ENCODE data around the gene ANP32D.
"Not testable (repeated sequence)": the region's sequence is repeated elsewhere in the genome, so short reads cannot be mapped to it uniquely, and the experiment has no call there.

The ANP32D gene

GRCh38 chr12:48469027-48469426, 3.3 kb upstream of the ANP32D start:
- H3K4me1 ChIP-seq (ENCODE audit: control extremely low read depth in 1 of 4, control insufficient read depth in 4 of 4, insufficient read depth in 4 of 4, low read length in 3 of 4); H3K36me3 ChIP-seq (ENCODE audit: control insufficient read depth in 4 of 4, insufficient read depth in 4 of 4, low read length in 3 of 4); H3K4me3 ChIP-seq (ENCODE audit: control insufficient read depth in 1 of 7, extremely low read depth in 1 of 7, insufficient read depth in 4 of 7, low read depth in 2 of 7, low read length in 6 of 7); CTCF ChIA-PET; POLR2A ChIA-PET; DNase-seq; H3K27ac ChIP-seq (ENCODE audit: insufficient read depth in 1 of 2, low read depth in 1 of 2, low read length in 2 of 2, poor library complexity in 1 of 2, severe bottlenecking in 2 of 2); H3K27me3 ChIP-seq (replicated peaks in 2 of 5; ENCODE audit: control insufficient read depth in 4 of 5, insufficient read depth in 5 of 5, low read length in 4 of 5): not testable (repeated sequence)
- peaks cover 0 to 26% (median 4%) of the 10 kb centered on the region in 5 experiments for H3K9me3 ChIP-seq (ENCODE audit: control extremely low read depth in 1 of 5, control insufficient read depth in 4 of 5, insufficient read depth in 2 of 5, low read depth in 1 of 5, low read length in 4 of 5)
- WGBS (ENCODE audit: insufficient coverage) = 85% methylated on average over 8 of the region's 9 CpGs

DNA sequence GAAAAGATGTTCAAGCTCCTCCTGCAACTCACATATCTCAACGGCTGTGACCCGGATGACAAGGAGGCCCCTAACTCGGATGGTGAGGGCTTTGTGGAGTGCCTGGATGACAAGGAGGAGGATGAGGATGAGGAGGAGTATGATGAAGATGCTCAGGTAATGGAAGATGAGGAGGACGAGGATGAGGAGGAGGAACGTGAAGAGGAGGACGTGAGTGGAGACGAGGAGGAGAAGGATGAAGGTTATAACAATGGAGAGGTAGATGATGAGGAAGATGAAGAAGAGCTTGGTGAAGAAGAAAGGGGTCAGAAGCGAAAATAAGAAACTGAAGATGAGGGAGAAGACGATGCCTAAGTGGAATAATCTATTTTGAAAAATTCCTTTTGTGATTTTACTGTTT, 702 bp downstream of the ANP32D start:
- H3K36me3 ChIP-seq (ENCODE audit: control insufficient read depth in 4 of 4, insufficient read depth in 4 of 4, low read length in 3 of 4) = no peaks in the 10 kb centered on the region
- H3K9me3 ChIP-seq (ENCODE audit: control extremely low read depth in 1 of 5, control insufficient read depth in 4 of 5, insufficient read depth in 2 of 5, low read depth in 1 of 5, low read length in 4 of 5) = peaks cover 0 to 23% (median 4%) of the 10 kb centered on the region in 5 experiments
- no peak for DNase-seq
- H3K4me1 ChIP-seq (ENCODE audit: control extremely low read depth in 1 of 4, control insufficient read depth in 4 of 4, insufficient read depth in 4 of 4, low read length in 3 of 4) = no peaks in the 10 kb centered on the region
- no peak overlapping the region for H3K4me3 ChIP-seq (ENCODE audit: control insufficient read depth in 1 of 7, extremely low read depth in 1 of 7, insufficient read depth in 4 of 7, low read depth in 2 of 7, low read length in 6 of 7)
- ChIA-PET POLR2A (no interaction called here), CTCF (no interaction called here)
- WGBS (ENCODE audit: insufficient coverage) = 88% methylated on average over 8 of the region's 9 CpGs
- H3K27me3 ChIP-seq (replicated peaks in 2 of 5; ENCODE audit: control insufficient read depth in 4 of 5, insufficient read depth in 5 of 5, low read length in 4 of 5) = no peaks in the 10 kb centered on the region
- H3K27ac ChIP-seq (ENCODE audit: insufficient read depth in 1 of 2, low read depth in 1 of 2, low read length in 2 of 2, poor library complexity in 1 of 2, severe bottlenecking in 2 of 2) = no peak overlapping the region

DNA sequence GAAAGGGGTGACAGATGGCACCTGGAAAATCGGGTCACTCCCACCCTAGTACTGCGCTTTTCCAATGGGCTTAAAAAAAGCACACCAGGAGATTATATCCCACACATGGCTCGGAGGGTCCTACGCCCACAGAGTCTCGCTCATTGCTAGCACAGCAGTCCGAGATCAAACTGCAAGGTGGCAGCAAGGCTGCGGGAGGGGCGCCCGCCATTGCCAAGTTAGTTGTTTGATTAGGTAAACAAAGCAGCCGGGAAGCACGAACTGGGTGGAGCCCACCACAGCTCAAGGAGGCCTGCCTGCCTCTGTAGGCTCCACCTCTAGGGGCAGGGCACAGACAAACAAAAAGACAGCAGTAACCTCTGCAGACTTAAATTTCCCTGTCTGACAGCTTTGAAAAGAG, 2.1 kb downstream of the ANP32D start:
- POLR2A ChIA-PET; H3K27me3 ChIP-seq (replicated peaks in 2 of 5; ENCODE audit: control insufficient read depth in 4 of 5, insufficient read depth in 5 of 5, low read length in 4 of 5); H3K36me3 ChIP-seq (ENCODE audit: control insufficient read depth in 4 of 4, insufficient read depth in 4 of 4, low read length in 3 of 4); H3K4me1 ChIP-seq (ENCODE audit: control extremely low read depth in 1 of 4, control insufficient read depth in 4 of 4, insufficient read depth in 4 of 4, low read length in 3 of 4); H3K4me3 ChIP-seq (ENCODE audit: control insufficient read depth in 1 of 7, extremely low read depth in 1 of 7, insufficient read depth in 4 of 7, low read depth in 2 of 7, low read length in 6 of 7); H3K27ac ChIP-seq (ENCODE audit: insufficient read depth in 1 of 2, low read depth in 1 of 2, low read length in 2 of 2, poor library complexity in 1 of 2, severe bottlenecking in 2 of 2); DNase-seq; CTCF ChIA-PET: not testable (repeated sequence)
- peaks cover 0 to 11% (median 0%) of the 10 kb centered on the region in 5 experiments for H3K9me3 ChIP-seq (ENCODE audit: control extremely low read depth in 1 of 5, control insufficient read depth in 4 of 5, insufficient read depth in 2 of 5, low read depth in 1 of 5, low read length in 4 of 5)
- no CpG with 5 or more reads among the region's 11 CpGs for WGBS (ENCODE audit: insufficient coverage)

- no peaks in the 10 kb centered on the region for H3K4me1 ChIP-seq (ENCODE audit: control extremely low read depth in 1 of 4, control insufficient read depth in 4 of 4, insufficient read depth in 4 of 4, low read length in 3 of 4)
- H3K4me3 ChIP-seq (ENCODE audit: control insufficient read depth in 1 of 7, extremely low read depth in 1 of 7, insufficient read depth in 4 of 7, low read depth in 2 of 7, low read length in 6 of 7) = no peak within 1 kb of the TSS
- DNase-seq = no peak
- H3K27ac ChIP-seq (ENCODE audit: insufficient read depth in 1 of 2, low read depth in 1 of 2, low read length in 2 of 2, poor library complexity in 1 of 2, severe bottlenecking in 2 of 2) = no peak within 1 kb of the TSS
- no peaks in the 10 kb centered on the region for H3K36me3 ChIP-seq (ENCODE audit: control insufficient read depth in 4 of 4, insufficient read depth in 4 of 4, low read length in 3 of 4)
- peaks cover 0 to 6% (median 1%) of the 10 kb centered on the region in 5 experiments for H3K27me3 ChIP-seq (replicated peaks in 2 of 5; ENCODE audit: control insufficient read depth in 4 of 5, insufficient read depth in 5 of 5, low read length in 4 of 5)
- ChIA-PET POLR2A (no interaction called here), CTCF (no interaction called here)
- no CpG with 5 or more reads among the region's 2 CpGs for WGBS (ENCODE audit: insufficient coverage)
- no peaks in the 10 kb centered on the region for H3K9me3 ChIP-seq (ENCODE audit: control extremely low read depth in 1 of 5, control insufficient read depth in 4 of 5, insufficient read depth in 2 of 5, low read depth in 1 of 5, low read length in 4 of 5)
Observed at GRCh38 chr12:48482198-48482597, 9.8 kb downstream of the ANP32D start, which contains the start of gene C12orf54. C12orf54 (plus strand) TSS chr12:48482498; CDS start chr12:48483297, 799 bp downstream.

DNA sequence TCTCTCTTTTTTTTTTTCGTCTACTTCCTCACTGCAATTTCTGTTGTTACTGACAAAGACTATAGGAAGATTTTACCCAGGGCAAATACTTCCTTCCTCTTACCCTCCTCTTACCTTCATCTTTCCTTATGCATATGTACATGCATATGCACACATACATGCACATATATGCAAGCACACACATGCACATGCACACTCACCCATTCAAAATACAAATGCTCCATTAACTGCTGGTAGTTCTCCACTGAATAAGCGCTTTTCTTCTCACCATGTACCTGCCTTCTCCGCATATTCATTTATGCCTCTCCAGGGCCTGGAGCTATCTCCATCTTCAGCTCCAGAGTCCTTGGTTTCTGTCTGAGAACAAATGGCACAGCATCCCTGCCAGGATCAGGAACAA, 10.6 kb downstream of the ANP32D start:
- 100% methylated on average over 2 of the region's 3 CpGs for WGBS (ENCODE audit: insufficient coverage)
- CTCF ChIA-PET = no interaction called here

GRCh38 chr12:48486261-48486660, 13.9 kb downstream of the ANP32D start:
- Histone ChIP-seq H3K27ac (ENCODE audit: insufficient read depth in 1 of 2, low read depth in 1 of 2, low read length in 2 of 2, poor library complexity in 1 of 2, severe bottlenecking in 2 of 2) (no peak overlapping the region), H3K4me1 (ENCODE audit: control extremely low read depth in 1 of 4, control insufficient read depth in 4 of 4, insufficient read depth in 4 of 4, low read length in 3 of 4) (no peaks in the 10 kb centered on the region), H3K4me3 (ENCODE audit: control insufficient read depth in 1 of 7, extremely low read depth in 1 of 7, insufficient read depth in 4 of 7, low read depth in 2 of 7, low read length in 6 of 7) (no peak overlapping the region), H3K36me3 (ENCODE audit: control insufficient read depth in 4 of 4, insufficient read depth in 4 of 4, low read length in 3 of 4) (no peaks in the 10 kb centered on the region), H3K27me3 (replicated peaks in 2 of 5; ENCODE audit: control insufficient read depth in 4 of 5, insufficient read depth in 5 of 5, low read length in 4 of 5) (peaks cover 0 to 6% (median 1%) of the 10 kb centered on the region in 5 experiments), H3K9me3 (ENCODE audit: control extremely low read depth in 1 of 5, control insufficient read depth in 4 of 5, insufficient read depth in 2 of 5, low read depth in 1 of 5, low read length in 4 of 5) (no peaks in the 10 kb centered on the region)
- ChIA-PET CTCF (no interaction called here), POLR2A (no interaction called here)
- DNase-seq = no peak
- 100% methylated on average over 2 of the region's 2 CpGs for WGBS (ENCODE audit: insufficient coverage)

More for the DNA sequence above, 10.6 kb downstream of the ANP32D start:
- Histone ChIP-seq H3K4me3 (ENCODE audit: control insufficient read depth in 1 of 7, extremely low read depth in 1 of 7, insufficient read depth in 4 of 7, low read depth in 2 of 7, low read length in 6 of 7) (no peak overlapping the region), H3K27me3 (replicated peaks in 2 of 5; ENCODE audit: control insufficient read depth in 4 of 5, insufficient read depth in 5 of 5, low read length in 4 of 5) (peaks cover 0 to 6% (median 1%) of the 10 kb centered on the region in 5 experiments), H3K4me1 (ENCODE audit: control extremely low read depth in 1 of 4, control insufficient read depth in 4 of 4, insufficient read depth in 4 of 4, low read length in 3 of 4) (no peaks in the 10 kb centered on the region), H3K36me3 (ENCODE audit: control insufficient read depth in 4 of 4, insufficient read depth in 4 of 4, low read length in 3 of 4) (no peaks in the 10 kb centered on the region), H3K27ac (ENCODE audit: insufficient read depth in 1 of 2, low read depth in 1 of 2, low read length in 2 of 2, poor library complexity in 1 of 2, severe bottlenecking in 2 of 2) (no peak overlapping the region), H3K9me3 (ENCODE audit: control extremely low read depth in 1 of 5, control insufficient read depth in 4 of 5, insufficient read depth in 2 of 5, low read depth in 1 of 5, low read length in 4 of 5) (no peaks in the 10 kb centered on the region)
- POLR2A ChIA-PET = no interaction called here
- no peak for DNase-seq

DNA sequence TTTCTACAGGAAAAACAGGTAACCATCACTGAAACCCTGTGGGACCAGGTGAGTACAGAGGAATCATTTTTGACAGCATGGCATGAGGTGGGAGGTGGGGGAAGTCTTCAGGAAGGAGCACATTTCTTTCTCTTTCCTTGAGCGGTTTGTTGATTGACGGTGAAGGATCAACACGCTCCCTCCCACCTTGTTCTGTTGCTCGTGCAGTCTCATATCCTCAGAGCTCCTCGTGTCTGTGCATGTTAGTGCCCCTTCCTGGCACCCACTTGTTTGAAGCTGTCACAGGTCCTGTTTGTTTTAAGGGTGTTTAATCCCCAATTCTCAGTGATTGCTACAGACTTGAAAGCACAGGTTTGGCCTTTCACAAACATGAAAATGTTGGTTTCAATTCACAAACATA, 14.3 kb downstream of the ANP32D start:
- H3K4me3 ChIP-seq (ENCODE audit: control insufficient read depth in 1 of 7, extremely low read depth in 1 of 7, insufficient read depth in 4 of 7, low read depth in 2 of 7, low read length in 6 of 7) = no peak overlapping the region
- H3K27me3 ChIP-seq (replicated peaks in 2 of 5; ENCODE audit: control insufficient read depth in 4 of 5, insufficient read depth in 5 of 5, low read length in 4 of 5) = peaks cover 0 to 6% (median 1%) of the 10 kb centered on the region in 5 experiments
- 92% methylated on average over 2 of the region's 5 CpGs for WGBS (ENCODE audit: insufficient coverage)
- no peaks in the 10 kb centered on the region for H3K36me3 ChIP-seq (ENCODE audit: control insufficient read depth in 4 of 4, insufficient read depth in 4 of 4, low read length in 3 of 4)
- CTCF ChIA-PET = no interaction called here
- no peak for DNase-seq
- H3K4me1 ChIP-seq (ENCODE audit: control extremely low read depth in 1 of 4, control insufficient read depth in 4 of 4, insufficient read depth in 4 of 4, low read length in 3 of 4) = no peaks in the 10 kb centered on the region
- POLR2A ChIA-PET = no interaction called here
- H3K27ac ChIP-seq (ENCODE audit: insufficient read depth in 1 of 2, low read depth in 1 of 2, low read length in 2 of 2, poor library complexity in 1 of 2, severe bottlenecking in 2 of 2) = no peak overlapping the region
- no peaks in the 10 kb centered on the region for H3K9me3 ChIP-seq (ENCODE audit: control extremely low read depth in 1 of 5, control insufficient read depth in 4 of 5, insufficient read depth in 2 of 5, low read depth in 1 of 5, low read length in 4 of 5)
